Cerebellar nuclear complex (tissue), 1 donor: ENCODE measurements around the gene FGF16.
"Not testable (repeated sequence)": the region's sequence is repeated elsewhere in the genome, so short reads cannot be mapped to it uniquely, and the experiment has no call there.

Source experiments
- DNase-seq, 2 experiments: peaks; one replicate each; lab custom pipeline; 2025; lab: John Stamatoyannopoulos, UW

The FGF16 gene

GRCh38 chrX:77446908-77447652 is at the start of gene FGF16:
FGF16 (plus strand) TSS chrX:77447389; CDS start chrX:77447675, 286 bp downstream.
- no peak for DNase-seq

DNA sequence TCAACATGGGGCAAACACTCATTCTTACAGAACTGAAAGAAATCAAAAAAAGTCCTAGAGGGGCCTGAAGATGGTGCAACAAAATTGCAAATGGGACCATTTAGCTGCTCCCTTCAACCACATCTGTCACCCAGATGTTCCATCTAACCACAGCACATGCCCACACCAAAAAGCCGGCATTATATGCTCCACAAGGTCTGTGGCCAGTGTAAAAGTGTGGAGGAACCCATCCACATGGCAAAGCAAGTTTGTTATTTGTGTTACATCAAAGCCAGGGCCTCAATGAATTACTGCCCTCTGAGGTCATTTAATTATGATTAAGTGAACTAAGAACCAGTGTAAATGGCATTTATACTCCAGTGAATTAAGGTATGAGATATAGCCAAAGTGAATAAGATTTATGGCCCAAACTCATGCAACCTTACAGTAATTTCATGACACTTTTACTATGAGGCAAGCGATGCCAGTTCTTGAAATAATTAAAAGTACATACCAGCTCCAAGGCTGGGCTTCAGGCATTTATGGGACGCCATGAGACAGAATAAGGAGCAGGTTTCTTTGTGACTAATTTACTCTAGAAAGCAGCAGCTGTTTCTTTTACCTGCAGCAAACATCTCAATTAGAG is 48.7 kb upstream of the FGF16 start:
- DNase-seq = no peak

- no peak for DNase-seq
These were observed 42.8 kb upstream of the FGF16 start for GRCh38 chrX:77404419-77404818.

DNA sequence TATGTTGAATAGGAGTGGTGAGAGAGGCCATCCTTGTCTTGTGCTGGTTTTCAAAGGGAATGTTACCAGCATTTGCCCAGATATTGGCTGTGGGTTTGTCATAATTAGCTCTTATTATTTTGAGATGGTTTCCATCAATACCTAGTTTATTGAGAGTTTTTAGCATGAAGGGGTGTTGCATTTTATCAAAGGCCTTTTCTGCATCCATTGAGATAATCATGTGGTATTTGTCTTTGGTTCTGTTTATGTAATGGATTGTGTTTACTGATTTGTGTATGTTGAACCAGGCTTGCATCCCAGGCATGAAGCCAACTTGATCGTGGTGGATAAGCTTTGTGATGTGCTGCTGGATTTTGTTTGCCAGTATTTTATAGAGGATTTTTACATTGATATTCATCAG is 39.4 kb upstream of the FGF16 start:
- DNase-seq = not testable (repeated sequence)

- no peak for DNase-seq
These were observed 34.6 kb upstream of the FGF16 start for GRCh38 chrX:77412631-77413030.

DNA sequence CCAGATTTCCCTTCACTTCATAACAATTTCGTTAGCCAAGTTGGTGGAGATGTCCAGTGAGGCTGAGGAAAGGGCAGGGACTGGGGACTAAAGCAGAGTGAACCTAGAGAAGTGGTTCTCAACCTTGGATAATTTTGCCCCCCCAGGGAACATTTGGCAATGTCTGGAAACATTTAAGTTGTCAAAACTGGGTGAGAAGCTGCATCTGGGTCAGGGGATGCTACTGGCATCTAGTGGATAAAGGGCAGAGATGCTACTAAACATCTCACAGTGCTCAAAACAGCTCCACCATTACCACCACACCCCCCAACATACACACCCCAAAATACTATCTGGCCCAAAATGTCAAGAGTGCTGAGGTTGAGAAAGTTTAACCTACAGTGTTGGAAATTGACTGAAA is 32.0 kb upstream of the FGF16 start:
- no peak for DNase-seq

DNA sequence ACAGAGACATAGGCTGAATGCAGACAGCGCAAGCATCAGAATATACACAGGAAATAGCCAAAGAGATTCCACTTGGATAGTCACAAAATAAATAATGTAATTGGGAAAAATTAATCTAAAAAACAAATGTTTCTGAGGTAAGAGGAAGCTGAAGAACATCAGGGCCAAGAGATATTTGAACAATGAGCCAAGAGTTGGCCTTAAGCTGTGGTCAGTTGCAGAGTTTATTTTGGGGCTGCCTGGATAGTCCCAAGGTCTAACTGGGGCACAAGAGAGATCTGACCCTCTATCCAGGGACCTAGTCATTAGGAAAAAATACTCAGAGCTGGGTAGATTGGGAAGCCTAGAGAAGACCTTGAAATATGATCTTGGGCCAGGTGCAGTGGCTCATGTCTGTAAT is 31.3 kb upstream of the FGF16 start:
- no peak for DNase-seq

DNA sequence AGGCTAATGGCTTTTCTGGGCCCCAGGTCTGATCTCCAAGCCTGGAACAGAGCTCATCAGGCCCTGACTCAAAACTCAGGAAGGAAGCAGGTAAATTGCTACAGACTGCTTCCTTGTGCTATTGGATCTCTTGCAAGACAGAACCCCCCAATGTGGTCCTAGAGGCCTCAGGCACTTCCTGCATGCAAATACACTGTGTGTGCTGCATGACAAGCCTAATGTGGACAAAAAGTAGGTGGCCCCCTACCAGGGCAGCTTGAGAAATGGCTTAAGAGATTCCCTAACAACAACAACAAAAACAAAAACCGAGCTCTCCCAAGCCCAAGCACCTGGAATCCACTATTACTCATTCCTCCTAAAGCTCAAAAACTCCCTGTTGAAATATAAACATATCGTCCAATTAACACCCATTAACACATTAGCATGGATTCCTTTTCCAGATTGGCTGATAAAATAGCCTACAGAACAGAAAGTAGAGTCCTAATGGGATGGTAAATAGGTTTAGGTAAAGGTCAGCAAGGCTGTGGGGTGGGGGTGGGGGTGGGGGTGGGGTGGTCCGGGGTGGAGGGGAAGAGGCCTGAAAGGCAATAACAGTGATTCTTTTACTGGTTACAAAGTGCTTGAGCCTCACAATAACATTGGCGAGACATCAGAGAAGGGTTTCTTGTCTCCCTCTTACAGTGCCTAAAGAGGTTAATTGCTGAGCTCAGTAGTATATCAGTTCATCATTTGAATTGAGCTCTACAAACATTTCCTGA is 24.1 kb upstream of the FGF16 start:
- DNase-seq = no peak

- no peak for DNase-seq
These were observed 20.4 kb upstream of the FGF16 start for GRCh38 chrX:77426811-77427210.

DNA sequence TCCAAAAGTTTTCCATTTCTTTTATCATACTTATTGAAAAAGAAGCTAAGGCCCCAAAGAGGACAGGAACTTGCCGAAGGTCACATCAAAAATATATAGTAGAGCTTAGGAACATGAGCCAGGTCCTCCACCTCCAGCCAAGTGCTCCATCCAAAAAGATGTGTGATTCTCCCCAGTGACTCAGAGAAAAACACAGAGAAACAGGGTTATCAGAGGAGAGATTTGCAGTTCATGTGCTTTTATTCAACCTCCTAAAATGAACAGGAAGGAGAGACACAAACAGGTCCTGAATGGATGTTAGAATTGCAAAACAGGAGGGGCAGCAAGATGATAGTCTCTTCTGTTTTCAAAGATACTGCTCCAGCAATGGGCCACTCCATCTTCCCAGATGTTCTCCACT is 19.6 kb upstream of the FGF16 start:
- no peak for DNase-seq

DNA sequence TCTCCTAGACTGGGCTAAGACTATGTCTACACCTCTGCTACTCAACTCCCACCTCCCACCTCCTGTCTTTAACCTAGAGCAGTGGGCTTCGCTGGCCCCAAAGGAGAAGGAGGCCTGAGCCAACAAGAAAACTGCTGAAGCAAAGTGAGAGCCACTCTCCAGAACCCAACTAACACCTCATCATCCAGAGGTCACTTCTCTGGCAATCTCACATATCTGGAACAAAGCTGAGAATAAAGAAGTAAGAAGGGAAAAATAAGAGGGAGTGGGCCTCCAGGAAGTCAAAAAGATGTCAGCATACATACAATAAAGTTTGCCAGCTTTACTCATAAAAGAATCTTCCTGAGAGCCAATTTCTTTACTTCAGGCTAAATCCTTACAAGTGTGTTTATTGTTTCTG is 18.6 kb upstream of the FGF16 start:
- no peak for DNase-seq

- no peak for DNase-seq
These were observed 16.0 kb upstream of the FGF16 start for GRCh38 chrX:77431227-77431626.

- DNase-seq = no peak
These were observed 14.2 kb upstream of the FGF16 start for GRCh38 chrX:77433001-77433400.

GRCh38 chrX:77434962-77435361 is 12.2 kb upstream of the FGF16 start:
- no peak for DNase-seq

DNA sequence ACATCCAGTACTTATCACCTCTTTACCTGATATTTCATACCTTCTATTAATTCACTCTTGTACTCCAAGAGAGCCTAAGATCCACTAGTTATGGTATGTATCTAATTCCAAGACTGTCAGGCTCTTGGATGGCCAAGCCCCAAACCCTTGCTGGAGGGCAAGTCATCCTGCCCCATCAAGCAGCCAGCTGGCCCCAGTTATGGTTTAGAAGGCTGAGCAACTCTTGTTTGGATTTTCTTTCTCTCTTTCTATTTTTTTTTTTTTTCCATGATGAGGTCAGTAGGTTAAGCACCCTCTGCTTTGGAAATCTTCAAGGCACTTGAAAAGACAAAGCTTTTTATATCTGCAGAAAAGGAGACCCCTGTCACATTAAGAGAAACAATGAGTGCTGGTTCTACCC is 10.9 kb upstream of the FGF16 start:
- DNase-seq = no peak

DNA sequence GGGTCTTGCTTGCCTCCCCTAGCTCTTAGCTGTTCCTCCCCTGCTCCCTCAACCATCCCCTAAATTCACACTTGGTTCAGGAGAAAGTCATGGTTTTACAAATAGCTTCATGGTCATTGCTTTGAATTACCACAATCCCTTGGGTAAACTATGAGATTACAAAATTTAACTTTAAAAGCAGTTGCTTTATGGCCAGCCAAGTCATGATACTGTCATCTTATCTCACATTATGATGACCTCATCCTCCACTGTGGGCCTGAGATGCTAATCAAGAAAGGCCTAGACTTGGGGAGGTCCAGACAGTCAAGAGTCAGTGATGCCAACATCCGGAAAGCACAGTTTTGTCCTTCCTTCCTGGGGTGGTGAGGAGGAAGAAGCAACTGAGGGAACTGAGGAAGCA is 10.5 kb upstream of the FGF16 start:
- DNase-seq = no peak

- no peak for DNase-seq
These were observed 6.9 kb upstream of the FGF16 start for GRCh38 chrX:77440330-77440729.

DNA sequence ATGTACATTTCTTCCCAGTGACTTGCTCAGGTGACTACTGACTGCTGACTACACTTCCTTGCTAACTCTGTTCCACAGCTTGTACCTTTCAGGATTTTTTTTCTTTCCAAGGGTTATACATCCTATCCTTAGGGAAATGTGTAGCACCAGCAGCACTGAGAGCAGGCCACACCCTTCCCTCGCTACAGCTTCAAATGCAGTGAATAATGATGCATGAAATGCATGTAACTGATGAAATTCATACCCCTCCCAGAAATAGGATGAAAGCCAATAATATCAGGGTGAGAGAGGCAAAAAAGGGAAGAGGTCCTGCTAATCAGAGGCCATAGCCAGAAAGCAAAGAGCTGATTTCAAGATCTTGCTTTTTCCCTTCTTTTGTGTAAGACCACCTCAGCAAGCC is 6.2 kb upstream of the FGF16 start:
- DNase-seq = no peak

GRCh38 chrX:77441479-77441878 is 5.7 kb upstream of the FGF16 start:
- no peak for DNase-seq

- DNase-seq = no peak
These were observed 4.5 kb upstream of the FGF16 start for GRCh38 chrX:77442728-77443127.

DNA sequence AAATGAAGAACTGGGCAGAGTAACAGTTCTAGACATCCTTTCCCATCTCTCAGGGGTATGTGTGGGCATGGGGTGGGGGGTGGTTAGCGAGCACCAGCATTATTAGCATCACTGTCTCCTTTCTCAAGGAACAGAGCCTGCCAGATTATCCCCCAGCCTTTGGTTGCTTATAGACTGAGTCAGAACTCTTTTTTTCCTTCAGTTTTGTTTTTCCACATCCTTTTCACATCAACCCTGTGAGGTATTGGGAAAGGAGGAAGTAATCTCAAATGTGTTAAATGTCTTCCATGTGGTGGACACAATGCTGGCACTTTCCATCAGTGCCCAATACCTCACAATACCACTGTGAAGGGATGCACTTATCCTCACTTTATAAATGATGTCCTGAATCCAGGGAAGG is 3.1 kb upstream of the FGF16 start:
- DNase-seq = no peak

GRCh38 chrX:77444545-77444944 is 2.6 kb upstream of the FGF16 start:
- DNase-seq = no peak

GRCh38 chrX:77446029-77446585 is 1.1 kb upstream of the FGF16 start:
- no peak for DNase-seq
